GM23338 (cell line): ENCODE data around the gene ZNF256. TPM values are rescaled to one million over a fixed set of nuclear protein-coding genes. Genes with fewer than 3 reads are reported as not detected.
A peak's percentile ranks its signal among the peaks of the same experiment; 100 is the strongest.

Experiments used
- ATAC-seq: fragments of 200-7000 bp; cut with Tn5 transposase; 3 replicates; pipeline ENCODE4 v1.9.1; 2020
- DNase-seq: peaks from one replicate; pipeline ENCODE4 v3.0.0-alpha.2; 2015; ENCODE audit warnings: low spot score
- H2AFZ ChIP-seq: fragments of 200-600 bp; sonication (generic); 2 replicates; pipeline ENCODE4 v1.8.0; 2016; ENCODE audit warnings: antibody characterized with exemption, mild to moderate bottlenecking, moderate library complexity
- H3F3A ChIP-seq: fragments of 200-600 bp; sonication (generic); replicated peaks from 2 replicates; pipeline ENCODE4 v1.8.0; 2017; ENCODE audit warnings: antibody characterized with exemption, mixed run types, low read depth
- H3K27ac ChIP-seq: fragments of 200-600 bp; sonication (generic); 2 replicates; pipeline ENCODE4 v1.6.1; 2016; ENCODE audit warnings: low read depth
- H3K27me3 ChIP-seq: fragments of 200-600 bp; sonication (generic); 2 replicates; pipeline ENCODE4 v1.8.0; 2016; ENCODE audit warnings: mild to moderate bottlenecking, mixed run types, moderate library complexity; ENCODE audit not compliant: insufficient read depth
- H3K36me3 ChIP-seq: fragments of 200-600 bp; sonication (generic); 2 replicates; pipeline ENCODE4 v1.8.0; 2016; ENCODE audit warnings: mild to moderate bottlenecking; ENCODE audit not compliant: insufficient read depth
- H3K4me1 ChIP-seq: fragments of 200-600 bp; sonication (generic); 2 replicates; pipeline ENCODE4 v1.8.0; 2016; ENCODE audit warnings: mild to moderate bottlenecking, moderate library complexity; ENCODE audit not compliant: insufficient read depth
- H3K4me2 ChIP-seq: fragments of 200-600 bp; sonication (generic); 2 replicates; pipeline ENCODE4 v1.7.1; 2017; ENCODE audit warnings: mixed run types
- H3K4me3 ChIP-seq: fragments of 200-600 bp; sonication (generic); 2 replicates; pipeline ENCODE4 v1.6.1; 2016; ENCODE audit warnings: mixed run types
- H3K79me2 ChIP-seq: fragments of 200-600 bp; sonication (generic); replicated peaks from 2 replicates; pipeline ENCODE4 v1.8.0; 2017; ENCODE audit warnings: mild to moderate bottlenecking; ENCODE audit not compliant: insufficient read depth
- H3K9me2 ChIP-seq: fragments of 200-600 bp; sonication (generic); 2 replicates; pipeline ENCODE4 v1.8.0; 2017; ENCODE audit not compliant: insufficient read depth
- H4K20me1 ChIP-seq: fragments of 200-600 bp; sonication (generic); replicated peaks from 2 replicates; pipeline ENCODE4 v1.8.0; 2017; ENCODE audit warnings: mild to moderate bottlenecking; ENCODE audit not compliant: insufficient read depth
- H3K27ac Mint-ChIP-seq: 2 replicates; pipeline ENCODE4 v1.8.0; 2020; ENCODE audit warnings: inconsistent platforms, mild to moderate bottlenecking, moderate library complexity, mixed read lengths
- H3K27me3 Mint-ChIP-seq: 3 replicates; pipeline ENCODE4 v1.8.0; 2022; ENCODE audit warnings: low read depth, mild to moderate bottlenecking, moderate library complexity, mixed read lengths, inconsistent platforms; ENCODE audit not compliant: insufficient read depth, poor library complexity
- H3K36me3 Mint-ChIP-seq: 3 replicates; pipeline ENCODE4 v1.8.0; 2021; ENCODE audit warnings: low read depth, mild to moderate bottlenecking, inconsistent platforms, moderate library complexity, mixed read lengths
- H3K4me1 Mint-ChIP-seq: 3 replicates; pipeline ENCODE4 v1.8.0; 2020; ENCODE audit warnings: mild to moderate bottlenecking, inconsistent platforms, mixed read lengths
- H3K4me3 Mint-ChIP-seq: 3 replicates; pipeline ENCODE4 v1.8.0; 2021; ENCODE audit warnings: moderate library complexity, mild to moderate bottlenecking, inconsistent platforms, mixed read lengths
- H3K9me3 Mint-ChIP-seq: 3 replicates; pipeline ENCODE4 v1.8.0; 2020; ENCODE audit warnings: moderate library complexity, mild to moderate bottlenecking, inconsistent platforms, mixed read lengths
- CREB1 ChIP-seq: fragments of 250-450 bp; sonication (Bioruptor Pico); IDR thresholded peaks from 2 replicates; pipeline ENCODE4 v1.5.0; 2020; ENCODE audit warnings: low read depth, mild to moderate bottlenecking, moderate library complexity
- EZH2 ChIP-seq: fragments of 200-600 bp; sonication (generic); IDR thresholded peaks from one replicate; pipeline ENCODE4 v1.8.0; 2017; ENCODE audit warnings: antibody characterized with exemption, mild to moderate bottlenecking, low read depth; ENCODE audit not compliant: unreplicated experiment
- EZH2phosphoT487 ChIP-seq: fragments of 200-600 bp; sonication (generic); IDR thresholded peaks from one replicate; pipeline ENCODE4 v1.8.1; 2018; ENCODE audit warnings: antibody characterized with exemption; ENCODE audit not compliant: unreplicated experiment
- JUNB ChIP-seq: IDR thresholded peaks from one replicate; pipeline ENCODE4 v1.6.1; 2016; ENCODE audit warnings: antibody characterized with exemption; ENCODE audit not compliant: unreplicated experiment
- NANOG ChIP-seq: IDR thresholded peaks from 2 replicates; pipeline ENCODE4 v1.6.1; 2016; ENCODE audit warnings: antibody characterized with exemption, borderline replicate concordance
- POLR2AphosphoS5 ChIP-seq: IDR thresholded peaks from 2 replicates; pipeline ENCODE4 v1.6.1; 2016; ENCODE audit warnings: antibody characterized with exemption, low read depth
- REST ChIP-seq: IDR thresholded peaks from one replicate; pipeline ENCODE4 v1.6.1; 2018; ENCODE audit warnings: antibody characterized with exemption; ENCODE audit not compliant: unreplicated experiment
- ZNF114 ChIP-seq: fragments of 250-450 bp; sonication (Bioruptor Pico); IDR thresholded peaks from 2 replicates; pipeline ENCODE4 v1.5.0; 2020; ENCODE audit warnings: mild to moderate bottlenecking, moderate library complexity
- ZNF331 ChIP-seq: fragments of 250-450 bp; sonication (Bioruptor Pico); IDR thresholded peaks from 2 replicates; pipeline ENCODE4 v1.5.0; 2020; ENCODE audit warnings: low read depth, mild to moderate bottlenecking, moderate library complexity
- ZNF462 ChIP-seq: fragments of 250-450 bp; sonication (Bioruptor Pico); IDR thresholded peaks from 2 replicates; pipeline ENCODE4 v1.5.0; 2020; ENCODE audit warnings: mild to moderate bottlenecking, moderate library complexity
- polyA plus RNA-seq: library from polyadenylated mRNA; unstranded; fragments of >200 nt; fragmentation: Nextera tagmentation; extraction: Ambion mirVana; gene quantifications from 2 replicates; pipeline ENCODE4 v1.2.1, GENCODE V29; 2016
- total RNA-seq: library from RNA; depleted of rRNA; stranded (reverse); fragments of >200 nt; shearing (Covaris generic); gene quantifications from 2 replicates; pipeline ENCODE4 v1.2.3, GENCODE V29; 2014
- TF ChIP-seq, protein P1 (sequence below), 2 experiments: fragments of 200-600 bp in 1 of 2; sonication (generic) in 1 of 2; conservative IDR thresholded peaks; 2 replicates each; pipeline versions ENCODE4 v1.5.1 to v1.6.1; 2016 to 2017; ENCODE audit warnings: antibody characterized with exemption in 2 of 2, low read depth in 2 of 2, mild to moderate bottlenecking in 2 of 2, moderate library complexity in 1 of 2

Gene ZNF256
- total and polyA plus RNA-seq, 2 experiments from 2014 or later = 8.8 to 16.2 TPM

- no peak for TF ChIP-seq JUNB
- TF ChIP-seq, protein P1, sequence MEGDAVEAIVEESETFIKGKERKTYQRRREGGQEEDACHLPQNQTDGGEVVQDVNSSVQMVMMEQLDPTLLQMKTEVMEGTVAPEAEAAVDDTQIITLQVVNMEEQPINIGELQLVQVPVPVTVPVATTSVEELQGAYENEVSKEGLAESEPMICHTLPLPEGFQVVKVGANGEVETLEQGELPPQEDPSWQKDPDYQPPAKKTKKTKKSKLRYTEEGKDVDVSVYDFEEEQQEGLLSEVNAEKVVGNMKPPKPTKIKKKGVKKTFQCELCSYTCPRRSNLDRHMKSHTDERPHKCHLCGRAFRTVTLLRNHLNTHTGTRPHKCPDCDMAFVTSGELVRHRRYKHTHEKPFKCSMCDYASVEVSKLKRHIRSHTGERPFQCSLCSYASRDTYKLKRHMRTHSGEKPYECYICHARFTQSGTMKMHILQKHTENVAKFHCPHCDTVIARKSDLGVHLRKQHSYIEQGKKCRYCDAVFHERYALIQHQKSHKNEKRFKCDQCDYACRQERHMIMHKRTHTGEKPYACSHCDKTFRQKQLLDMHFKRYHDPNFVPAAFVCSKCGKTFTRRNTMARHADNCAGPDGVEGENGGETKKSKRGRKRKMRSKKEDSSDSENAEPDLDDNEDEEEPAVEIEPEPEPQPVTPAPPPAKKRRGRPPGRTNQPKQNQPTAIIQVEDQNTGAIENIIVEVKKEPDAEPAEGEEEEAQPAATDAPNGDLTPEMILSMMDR (conservative IDR thresholded peaks at IDR 0.05; ENCODE audit: low read depth in 2 of 2) = no peak
Measured at GRCh38 chr19:57905258-57905657, 42.2 kb downstream of the ZNF256 start (continued).

- no peaks in the 10 kb centered on the region for H3K36me3 ChIP-seq
- Mint-ChIP-seq H3K4me3 (no peak overlapping the region), H3K4me1 (peaks cover 6% of the 10 kb centered on the region; the same call in 2 of the 3 replicates), H3K27me3 (peaks cover 1% of the 10 kb centered on the region), H3K9me3 (no peaks in the 10 kb centered on the region), H3K36me3 (peaks cover 15% of the 10 kb centered on the region), H3K27ac (no peak overlapping the region)
- H3F3A ChIP-seq = 0 out of 2 replicates have a peak, but pooled peaks cover 2% of the 10 kb centered on the region
- ATAC-seq = peak; percentile 31; the same call in 2 of the 3 replicates
- no peak overlapping the region for H2AFZ ChIP-seq
- no peak for DNase-seq
- no peaks in the 10 kb centered on the region for H3K27me3 ChIP-seq
- H3K4me2 ChIP-seq = no peak overlapping the region
- no peaks in the 10 kb centered on the region for H3K9me2 ChIP-seq
- peaks cover 9% of the 10 kb centered on the region for H4K20me1 ChIP-seq
- no peaks in the 10 kb centered on the region for H3K4me1 ChIP-seq
- no peak overlapping the region for H3K27ac ChIP-seq
- 0 out of 2 replicates have a peak, but pooled peaks cover 5% of the 10 kb centered on the region for H3K79me2 ChIP-seq
- H3K4me3 ChIP-seq = no peak overlapping the region
- TF ChIP-seq JUNB (no peak), ZNF331 (CRISPR knock-in tag) (no peak), ZNF462 (CRISPR knock-in tag) (no peak), ZNF114 (no peak), EZH2phosphoT487 (no peak), CREB1 (CRISPR knock-in tag) (no peak), EZH2 (no peak), NANOG (no peak), POLR2AphosphoS5 (no peak), REST (no peak)
- TF ChIP-seq, protein P1 (conservative IDR thresholded peaks at IDR 0.05; ENCODE audit: low read depth in 2 of 2) = no peak
Measured at GRCh38 chr19:57903618-57904184, 43.8 kb downstream of the ZNF256 start.
